HEK293T (cell line): ENCODE results near the gene SLC27A2.
"Not testable (repeated sequence)": the region's sequence is repeated elsewhere in the genome, so short reads cannot be mapped to it uniquely, and the experiment has no call there.

Experiments used
- FOXM1 ChIP-seq: fragments of 450-650 bp; IDR thresholded peaks from 2 replicates; pipeline ENCODE4 v1.6.1; 2017; ENCODE audit warnings: mild to moderate bottlenecking, borderline replicate concordance
- PKNOX1 ChIP-seq: fragments of 450-650 bp; IDR thresholded peaks from 2 replicates; pipeline ENCODE4 v1.6.1; 2016
- SP1 ChIP-seq: fragments of 450-650 bp; IDR thresholded peaks from 2 replicates; pipeline ENCODE4 v1.6.1; 2017

GRCh38 chr15:50188793-50189192 lies 6.8 kb downstream of the SLC27A2 start:
- TF ChIP-seq PKNOX1, SP1, FOXM1: not testable (repeated sequence)
